GM18519 (cell line): ENCODE data around the gene TOP3A.

ENCODE experiments used
- ATAC-seq: cut with Tn5 transposase; IDR thresholded peaks from one replicate; pipeline ENCODE4 v1.9.1; 2021; ENCODE audit warnings: mild to moderate bottlenecking, moderate library complexity; ENCODE audit not compliant: unreplicated experiment, low FRiP score

Gene TOP3A

GRCh38 chr17:18235743-18236256, 79.0 kb downstream of the TOP3A start:
- no peak for ATAC-seq

- ATAC-seq, result no peak
Observed at GRCh38 chr17:18234853-18235380, 79.9 kb downstream of the TOP3A start.

DNA sequence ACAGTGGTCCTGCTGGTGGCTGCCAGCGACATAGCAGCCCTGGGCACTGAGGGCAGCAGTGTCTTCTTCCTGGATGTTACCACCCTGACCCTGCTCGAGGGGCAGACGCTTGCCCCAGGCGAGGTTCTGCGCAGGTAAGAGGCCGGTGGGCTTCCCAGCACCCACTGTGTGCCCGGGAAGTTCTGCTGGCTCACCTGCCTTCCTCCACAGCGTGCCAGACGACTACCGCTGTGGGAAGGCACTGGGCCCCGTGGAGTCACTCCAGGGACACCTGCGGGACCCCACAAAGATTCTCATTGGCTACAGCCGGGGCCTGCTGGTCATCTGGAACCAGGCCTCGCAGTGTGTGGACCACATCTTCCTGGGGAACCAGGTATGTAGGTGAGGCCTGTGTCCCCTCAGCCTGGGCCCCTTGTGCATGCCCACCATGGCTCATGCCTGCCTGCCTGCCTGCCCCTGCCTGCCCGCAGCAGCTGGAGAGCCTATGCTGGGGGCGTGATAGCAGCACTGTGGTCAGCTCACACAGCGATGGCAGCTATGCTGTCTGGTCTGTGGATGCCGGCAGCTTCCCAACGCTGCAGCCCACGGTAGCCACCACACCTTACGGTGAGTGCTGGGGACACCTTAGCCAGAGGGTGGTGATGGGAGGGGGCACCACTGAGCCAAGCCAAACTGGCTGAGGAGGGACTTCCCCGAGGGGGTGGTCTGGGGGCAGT, 80.8 kb downstream of the TOP3A start:
- ATAC-seq, result no peak

DNA sequence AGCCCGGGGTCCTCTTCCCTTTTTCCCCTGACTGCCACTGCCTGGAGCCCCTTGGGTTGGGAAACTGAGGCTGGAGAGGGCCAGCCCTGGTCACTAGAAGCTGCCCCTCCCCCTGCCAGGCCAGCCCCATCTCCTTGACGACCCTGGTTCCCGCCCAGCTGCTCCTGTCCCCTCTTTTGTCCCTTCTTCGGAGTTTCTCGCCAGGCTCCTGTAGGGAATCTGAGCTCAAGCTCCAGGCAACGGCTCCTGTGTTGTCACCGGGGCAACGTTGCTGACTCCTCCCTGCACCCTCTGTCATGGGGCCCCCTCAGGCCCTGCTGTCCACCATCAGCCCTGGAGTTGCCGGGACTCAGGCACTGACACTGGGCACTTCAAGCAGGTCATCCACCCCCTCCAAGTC, 83.6 kb downstream of the TOP3A start:
- ATAC-seq, result no peak

GRCh38 chr17:18230288-18231141, 84.3 kb downstream of the TOP3A start:
- no peak for ATAC-seq

- no peak for ATAC-seq
Observed at GRCh38 chr17:18229771-18230170, 85.0 kb downstream of the TOP3A start.

DNA sequence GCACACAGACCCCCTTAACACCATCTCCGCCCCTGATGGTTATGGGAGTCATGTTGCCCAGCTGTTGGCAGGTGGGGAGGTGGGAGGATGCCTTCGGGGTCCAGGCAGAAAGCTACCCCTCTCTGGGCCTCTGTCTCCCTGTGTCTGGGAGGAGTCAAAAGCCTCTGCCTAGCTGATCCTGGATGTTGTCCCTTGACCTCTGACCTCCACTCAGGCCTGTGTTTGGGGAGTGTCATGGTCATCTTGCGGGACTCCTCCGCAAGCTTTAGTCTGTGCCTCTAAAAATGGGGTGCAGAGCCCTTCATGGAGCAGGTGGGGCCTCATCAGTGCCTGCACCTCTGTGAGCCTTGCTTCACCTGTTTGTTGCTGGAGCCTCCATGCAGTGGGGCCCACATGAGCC, 85.5 kb downstream of the TOP3A start:
- ATAC-seq, result no peak

DNA sequence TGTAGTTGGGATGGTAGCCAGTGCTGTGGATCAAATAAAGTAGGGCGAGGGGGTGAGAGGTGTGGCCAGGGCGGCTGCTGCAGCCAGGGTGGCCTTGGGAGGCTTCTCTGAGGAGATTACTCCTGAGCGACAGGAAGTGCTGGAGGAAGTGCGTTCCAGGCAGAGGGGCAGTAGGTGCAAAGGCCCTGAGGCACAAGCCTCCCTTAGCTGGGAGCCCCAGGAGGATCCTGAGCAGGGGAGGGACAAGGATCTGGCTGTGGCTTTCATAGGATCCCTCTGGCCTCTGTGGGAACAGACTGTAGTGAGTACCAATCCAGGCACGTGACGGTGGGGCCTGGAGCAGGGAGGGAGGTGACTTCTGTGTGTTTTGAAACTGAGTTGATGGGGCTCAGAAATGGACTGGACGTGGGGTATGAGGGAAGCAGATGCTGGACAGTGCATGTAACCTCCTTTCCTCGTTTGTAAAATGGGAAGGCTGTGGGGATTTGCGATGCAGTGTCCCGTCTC, 86.6 kb downstream of the TOP3A start:
- no peak for ATAC-seq

DNA sequence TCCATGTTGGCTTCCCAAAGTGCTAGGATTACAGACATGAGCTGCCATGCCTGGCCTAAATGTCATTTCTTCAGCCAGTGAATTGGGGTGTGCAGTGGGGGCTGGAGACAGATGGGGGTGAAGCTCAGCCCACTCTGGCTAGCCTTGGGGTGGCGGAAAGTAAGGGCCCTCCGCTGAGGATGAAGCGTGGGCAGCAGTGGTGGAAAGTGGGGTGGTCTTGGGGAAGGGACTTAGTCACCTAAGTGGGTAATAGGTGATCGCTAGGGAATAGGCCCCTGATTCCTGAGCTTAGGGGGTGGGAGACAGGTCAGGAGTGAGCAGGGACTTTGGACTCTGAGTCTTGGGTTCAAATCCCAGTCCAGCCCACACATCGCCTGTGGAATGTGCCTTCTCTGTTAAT, 87.2 kb downstream of the TOP3A start:
- ATAC-seq, result no peak

DNA sequence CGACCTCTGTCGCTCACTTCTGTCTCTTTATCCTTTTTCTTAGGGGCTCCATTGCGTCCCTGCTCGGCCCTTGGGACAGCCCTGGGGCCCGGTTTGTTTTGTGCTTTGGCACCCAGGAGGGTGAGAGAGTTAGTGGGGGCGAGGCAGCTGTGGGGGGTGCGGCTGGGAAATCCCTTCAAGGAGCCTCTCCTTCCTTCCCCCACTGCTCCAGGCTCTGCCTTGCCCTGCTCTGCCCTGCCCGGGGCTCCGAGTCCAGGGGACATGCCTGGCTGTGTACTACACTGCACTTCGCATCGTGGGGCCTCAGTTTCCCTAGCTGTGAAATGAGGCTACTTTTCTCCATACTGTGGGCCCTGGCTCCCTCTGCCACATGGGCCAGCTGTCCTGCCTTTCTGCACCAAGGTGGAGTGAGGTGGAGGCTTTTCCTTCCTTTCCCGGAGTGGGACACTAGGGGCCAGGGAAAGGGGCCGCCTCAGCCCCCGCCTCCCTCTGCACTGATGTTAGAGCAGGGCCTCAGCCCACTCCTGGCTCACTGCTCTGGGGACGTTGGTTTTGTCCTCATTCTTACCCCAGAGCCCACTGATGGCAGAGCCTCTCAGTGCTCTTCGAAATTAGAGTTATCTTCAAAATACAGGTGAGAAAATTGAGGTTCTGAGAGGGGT, 88.4 kb downstream of the TOP3A start:
- ATAC-seq, result no peak

DNA sequence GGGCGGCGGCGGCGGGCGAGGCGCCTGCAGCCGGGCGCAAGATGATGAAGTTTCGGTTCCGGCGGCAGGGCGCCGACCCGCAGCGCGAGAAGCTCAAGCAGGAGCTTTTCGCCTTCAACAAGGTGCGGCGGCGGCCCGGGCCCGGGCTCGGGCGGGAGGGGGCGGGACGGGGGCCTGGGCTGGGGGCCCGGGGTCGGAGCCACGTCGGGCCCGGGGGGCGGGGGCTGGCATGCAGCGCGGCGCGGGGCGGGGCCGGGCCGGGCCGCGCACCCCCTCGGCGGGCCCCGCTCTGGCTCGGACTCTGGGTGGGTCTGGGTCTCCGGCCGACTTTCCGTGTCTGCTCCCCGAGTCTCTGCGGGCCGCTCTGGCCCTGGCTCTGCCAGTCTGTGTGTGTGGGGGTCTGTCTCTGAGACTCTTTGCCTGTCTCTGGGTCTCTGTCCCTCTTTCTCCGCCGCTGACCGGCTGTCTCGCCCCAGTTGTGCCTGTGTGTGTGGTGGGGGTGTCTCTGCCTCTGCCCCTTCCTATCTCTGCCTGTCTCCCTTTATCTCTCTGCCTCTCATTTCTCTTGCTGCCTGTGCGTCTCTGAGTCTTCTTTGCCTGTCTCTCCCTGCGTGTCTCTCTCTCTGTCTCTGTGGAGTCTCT, 89.0 kb downstream of the TOP3A start:
- ATAC-seq, result peak; percentile 9

GRCh38 chr17:18225121-18225641, 89.6 kb downstream of the TOP3A start, which contains the start of gene LLGL1:
Gene LLGL1, plus strand, starts transcription at chr17:18225635. Its CDS starts 48 bp downstream, at chr17:18225683.
- ATAC-seq, result peak; percentile 67

- no peak for ATAC-seq
Observed at GRCh38 chr17:18224387-18225120, 90.2 kb downstream of the TOP3A start.

DNA sequence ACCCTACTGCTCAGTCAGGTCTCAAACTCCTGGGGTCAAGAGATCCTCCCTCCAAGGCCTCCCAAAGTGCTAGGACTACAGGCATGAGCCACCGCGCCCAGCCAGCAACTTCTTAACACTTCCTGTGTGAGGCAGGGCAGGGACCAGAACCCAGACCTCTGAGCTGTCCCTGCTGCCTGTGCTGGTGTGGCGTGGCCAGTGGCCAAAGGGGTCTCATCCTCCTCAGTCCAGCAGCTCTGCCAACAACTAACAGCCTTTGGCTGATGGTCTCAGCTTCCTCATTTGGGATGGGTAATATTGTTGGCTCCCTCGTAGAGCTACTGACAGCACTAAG, 90.8 kb downstream of the TOP3A start:
- ATAC-seq, result no peak
